CD4-positive, alpha-beta T cell treated with Interleukin-15 for 1 hour (primary cell): ENCODE data around the gene KPTN.

Source experiments
- DNase-seq: peaks from one replicate; pipeline ENCODE4 v3.0.0-alpha.2; 2020

Gene KPTN

GRCh38 chr19:47432091-47432490 lies 51.9 kb downstream of the KPTN start:
- DNase-seq: no peak

GRCh38 chr19:47430041-47430802 lies 53.8 kb downstream of the KPTN start:
- no peak for DNase-seq

GRCh38 chr19:47429140-47429793 lies 54.8 kb downstream of the KPTN start:
- DNase-seq: no peak

- DNase-seq: peak; percentile 91
Observed at GRCh38 chr19:47428177-47428894, 55.7 kb downstream of the KPTN start.

- DNase-seq: peak; percentile 62
Observed at GRCh38 chr19:47427241-47428176, 56.5 kb downstream of the KPTN start.
